GM08714 (cell line): ENCODE data around the gene ZEB1.

Experiments
- H3K4me3 ChIP-seq: fragments of 200-500 bp; sonication (Bioruptor generic); 2 replicates; pipeline ENCODE4 v1.5.1; 2014; ENCODE audit warnings: mild to moderate bottlenecking, low read length, inconsistent platforms
- ZNF274 ChIP-seq: IDR thresholded peaks from 2 replicates; pipeline ENCODE4 v1.6.1; 2012; ENCODE audit warnings: mild to moderate bottlenecking, low read depth, low read length

The ZEB1 gene

DNA sequence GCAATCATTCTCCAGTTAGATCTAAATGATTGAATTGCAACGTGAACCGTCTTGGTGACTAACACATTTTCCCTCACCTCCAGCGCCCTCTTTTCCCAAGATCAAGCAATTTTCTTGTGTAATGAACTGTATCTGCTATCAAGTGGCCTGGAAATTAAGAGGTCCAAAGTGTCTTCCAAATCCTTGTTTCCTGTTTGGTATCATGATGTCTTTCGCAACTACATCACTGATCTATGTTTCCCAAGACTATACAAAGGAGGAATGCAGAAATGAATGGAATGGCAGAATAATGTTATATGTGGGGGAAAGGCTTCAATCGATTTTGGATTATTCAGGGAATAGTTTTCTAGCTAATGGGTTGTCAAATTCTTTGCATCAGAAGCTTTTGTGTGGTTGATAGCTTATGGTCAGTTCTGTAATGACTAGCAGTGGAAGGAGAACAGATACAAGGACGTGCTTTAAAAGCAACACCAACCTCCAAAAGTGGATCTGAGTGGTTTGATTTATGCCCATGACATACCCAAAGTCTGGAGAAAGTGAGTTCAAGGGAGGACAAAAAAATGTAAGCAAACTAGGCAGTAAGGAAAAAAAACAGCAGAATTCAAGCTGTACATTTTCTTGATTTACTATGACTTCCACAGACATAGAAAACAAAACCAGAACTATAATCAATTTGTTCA is 14.6 kb upstream of the ZEB1 start:
- H3K4me3 ChIP-seq, result no peak overlapping the region
- no peak for TF ChIP-seq ZNF274

DNA sequence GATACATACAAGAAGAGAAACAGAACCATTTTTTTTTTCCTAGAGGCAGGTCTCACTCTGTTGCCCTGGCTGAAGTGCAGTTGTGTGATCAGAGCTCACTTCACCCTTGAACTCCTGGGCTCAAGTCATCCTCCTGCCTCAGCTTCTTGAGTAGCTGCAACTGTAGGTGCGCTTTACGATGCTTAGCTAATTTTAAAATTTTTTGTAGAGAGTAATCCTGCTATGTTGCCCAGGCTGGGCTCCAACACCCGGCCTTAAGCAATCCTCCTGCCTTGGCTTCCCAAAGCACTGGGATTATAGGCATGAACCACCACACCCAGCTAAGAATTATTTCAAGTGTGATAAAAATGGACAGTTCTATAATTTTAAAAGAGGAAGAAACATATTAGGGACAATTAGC is 5.6 kb upstream of the ZEB1 start:
- no peak for TF ChIP-seq ZNF274
- no peak overlapping the region for H3K4me3 ChIP-seq

GRCh38 chr10:31314256-31315150 is 4.5 kb upstream of the ZEB1 start:
- H3K4me3 ChIP-seq, result no peak overlapping the region
- no peak for TF ChIP-seq ZNF274

DNA sequence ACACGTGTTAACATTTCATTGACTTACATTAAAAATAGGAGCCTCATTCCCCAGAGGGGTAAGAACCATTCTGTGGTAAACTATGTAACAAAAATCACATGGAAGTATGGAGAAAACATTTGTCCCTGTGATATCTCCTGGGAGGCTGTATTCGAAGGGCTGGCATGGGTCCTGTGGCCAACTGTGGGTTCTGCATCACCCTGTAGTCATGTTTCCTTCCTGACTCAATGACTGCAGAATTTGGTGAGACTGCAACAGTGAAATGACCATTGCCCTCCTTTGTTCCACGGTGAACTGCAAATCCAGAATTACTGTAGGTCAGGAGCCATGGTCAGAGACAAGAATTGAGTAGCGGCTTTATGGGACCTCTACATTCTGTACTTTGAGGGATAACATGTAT is 3.6 kb upstream of the ZEB1 start:
- H3K4me3 ChIP-seq, result no peak overlapping the region
- no peak for TF ChIP-seq ZNF274

DNA sequence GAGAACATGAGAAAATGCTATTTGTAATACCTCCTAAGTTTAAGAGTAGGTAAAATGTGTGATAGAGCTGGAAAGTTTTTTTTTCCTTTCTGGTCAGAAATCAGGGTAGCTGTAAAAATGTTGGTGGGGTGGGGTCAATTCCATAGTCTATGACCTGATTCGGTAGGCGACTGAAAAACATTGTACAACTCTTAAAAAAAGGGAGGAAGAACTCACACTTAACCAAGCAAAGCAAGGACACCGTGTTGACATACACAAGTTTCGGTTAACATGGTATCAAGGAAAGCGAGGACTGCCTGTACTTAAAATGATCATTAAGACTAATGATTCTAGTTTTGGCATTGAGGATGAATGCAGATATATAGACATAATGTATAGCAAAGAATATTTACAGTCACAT is 1.8 kb upstream of the ZEB1 start:
- TF ChIP-seq ZNF274, result no peak
- no peak overlapping the region for H3K4me3 ChIP-seq

DNA sequence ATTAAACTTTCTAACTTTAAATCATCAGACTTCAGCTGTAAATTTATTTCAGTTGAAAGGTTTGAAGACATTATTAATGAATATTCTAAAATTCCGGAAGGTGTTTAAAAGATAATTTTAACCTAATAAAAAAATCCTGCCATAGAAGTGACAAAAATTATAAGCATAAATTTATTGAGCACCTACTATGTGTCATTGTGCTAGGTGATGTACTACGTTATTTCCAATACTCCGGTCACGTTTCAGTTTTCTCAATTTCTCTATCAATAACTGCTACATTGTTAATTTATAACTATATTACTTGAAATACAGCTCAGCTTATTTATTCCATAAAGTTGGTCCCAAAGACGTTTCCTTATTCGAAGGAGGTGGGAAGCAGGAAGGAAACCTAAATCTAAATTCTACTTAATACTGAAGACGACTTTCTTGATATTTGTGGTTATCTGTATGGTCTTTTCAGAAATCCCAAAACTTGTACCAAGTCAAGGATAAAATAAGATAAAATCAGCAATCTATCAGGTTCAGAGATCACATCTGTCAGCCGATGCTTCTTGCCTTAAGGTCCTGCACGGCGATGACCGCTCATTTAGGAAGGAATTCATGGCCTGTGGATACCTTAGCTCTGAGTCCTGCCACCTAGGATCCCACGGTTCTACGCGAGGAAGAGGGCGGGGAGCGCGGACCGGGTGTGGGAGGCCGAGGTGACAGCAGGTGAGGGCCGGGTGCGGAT is 1.2 kb upstream of the ZEB1 start:
- TF ChIP-seq ZNF274, result no peak
- peak overlapping the region; percentile 75 for H3K4me3 ChIP-seq

DNA sequence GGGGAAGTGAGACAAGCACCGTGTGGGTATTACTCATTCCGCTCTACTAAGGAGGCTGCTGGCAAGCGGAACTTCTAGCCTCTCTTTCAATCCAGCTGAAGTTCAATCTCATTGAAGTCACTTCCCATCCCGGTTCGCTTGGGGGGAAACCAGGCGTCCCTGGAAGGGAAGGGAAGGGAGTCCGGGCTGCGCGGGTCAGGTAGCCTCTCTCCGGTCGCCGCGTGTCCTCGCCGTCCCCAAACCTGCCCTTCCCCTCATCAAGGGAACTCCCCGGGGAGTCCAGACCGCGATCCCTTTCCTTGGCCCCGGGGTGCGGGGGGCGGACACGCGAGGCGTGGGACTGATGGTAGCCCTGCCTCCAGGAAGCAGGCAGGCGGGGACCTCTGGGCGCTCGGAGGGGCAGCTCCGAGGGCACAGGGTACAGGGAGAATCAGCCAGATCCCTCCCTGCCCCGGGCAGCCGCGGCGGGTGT is 598 bp upstream of the ZEB1 start:
- peak overlapping the region; percentile 75 for H3K4me3 ChIP-seq
- no peak for TF ChIP-seq ZNF274

DNA sequence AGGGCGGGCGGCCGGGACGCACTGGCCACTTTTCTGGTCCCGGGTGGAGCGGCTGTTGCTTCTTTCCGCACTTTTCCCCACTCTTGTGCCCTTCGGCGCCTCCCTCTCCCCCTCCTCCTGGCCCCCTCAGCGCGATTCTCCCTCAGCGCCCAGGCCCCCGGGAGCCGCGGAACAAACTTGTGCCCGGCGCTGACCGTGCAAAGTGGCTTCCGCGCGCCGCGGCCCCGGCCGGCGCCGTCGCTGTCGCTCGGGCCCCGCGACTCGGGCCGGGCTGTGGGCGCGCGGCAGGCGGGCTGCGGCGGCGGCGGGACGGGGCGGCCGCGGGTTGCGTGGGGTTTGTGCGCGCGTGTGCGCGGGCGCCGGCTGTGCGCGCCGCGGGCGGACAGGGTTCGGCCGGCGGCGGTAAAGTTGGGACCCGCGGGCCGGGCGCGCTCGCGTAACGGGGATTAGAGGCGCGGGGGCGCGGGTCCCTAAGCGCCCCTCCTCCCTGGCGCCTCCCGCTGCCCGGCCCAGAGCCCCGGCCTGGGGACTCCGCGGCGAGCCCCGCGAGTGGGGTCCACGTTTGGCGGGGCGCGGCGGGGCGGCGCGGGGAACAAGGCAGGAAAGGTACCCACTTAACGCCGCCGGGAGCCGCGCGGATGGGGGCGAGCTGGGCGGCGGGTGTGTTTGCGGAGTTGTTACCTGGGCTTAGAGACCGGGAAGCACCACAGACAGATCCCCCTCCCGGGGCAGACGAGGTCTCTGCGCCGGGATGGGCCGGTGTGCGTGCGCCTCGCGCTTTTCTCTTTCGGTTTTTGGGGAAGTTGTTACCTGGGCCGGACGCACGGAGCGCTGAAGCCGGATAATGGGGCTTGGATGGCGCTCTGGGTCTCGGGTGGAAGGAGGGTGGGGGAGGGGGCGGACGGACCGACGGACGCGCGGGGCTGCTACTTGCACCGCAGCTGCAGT is 860 bp downstream of the ZEB1 start:
- no peak for TF ChIP-seq ZNF274
- peak overlapping the region; percentile 92 for H3K4me3 ChIP-seq

GRCh38 chr10:31320550-31321211 is 1.7 kb downstream of the ZEB1 start:
- peak overlapping the region; percentile 92 for H3K4me3 ChIP-seq
- TF ChIP-seq ZNF274, result no peak

DNA sequence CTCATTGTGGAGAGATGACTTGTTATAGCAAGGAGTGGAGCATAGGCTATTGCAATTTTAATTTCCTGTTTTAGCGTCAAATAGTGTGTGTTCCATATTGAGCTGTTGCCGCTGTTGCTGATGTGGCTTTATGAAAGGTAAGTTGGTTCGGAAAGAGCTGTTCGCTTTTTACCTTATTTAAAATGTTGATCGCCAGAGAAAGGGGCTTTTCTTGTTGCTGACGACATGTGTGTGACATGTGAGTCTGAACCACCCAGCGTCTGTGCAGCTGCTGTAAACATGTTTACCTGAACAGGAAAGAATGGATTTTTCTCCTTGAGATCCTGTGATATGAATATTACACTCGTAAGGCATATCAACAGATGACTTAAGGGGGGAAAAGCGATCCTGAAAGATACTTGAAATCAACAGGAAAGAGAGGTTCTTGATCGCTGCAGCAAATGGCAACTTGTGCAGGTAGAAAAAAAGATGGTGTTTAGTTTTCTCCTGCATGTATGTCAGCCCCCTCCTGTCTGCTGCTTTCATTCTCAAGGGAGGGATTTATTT is 2.5 kb downstream of the ZEB1 start:
- TF ChIP-seq ZNF274, result no peak
- H3K4me3 ChIP-seq, result peak overlapping the region; percentile 92

DNA sequence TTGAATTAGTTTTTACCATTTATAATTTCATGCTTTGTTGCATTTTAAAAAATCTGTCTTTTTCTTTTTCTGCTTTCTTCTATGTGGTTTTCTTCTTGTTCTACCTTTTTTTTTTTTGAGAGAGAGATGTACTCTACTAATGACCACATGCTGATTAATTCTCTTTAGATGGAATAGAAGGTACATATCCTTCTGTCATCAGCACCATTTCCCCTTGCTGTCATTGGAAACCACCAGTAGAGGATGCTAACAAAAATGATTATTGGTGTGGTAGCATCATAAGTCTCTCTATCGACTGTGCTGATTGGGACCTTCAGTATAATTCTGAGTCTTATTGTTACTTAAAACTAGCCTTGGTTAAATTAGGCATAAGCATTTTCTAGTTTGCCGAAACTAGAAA is 3.6 kb downstream of the ZEB1 start:
- H3K4me3 ChIP-seq, result no peak overlapping the region
- TF ChIP-seq ZNF274, result no peak

GRCh38 chr10:31340343-31340742 is 21.3 kb downstream of the ZEB1 start:
- H3K4me3 ChIP-seq, result no peak overlapping the region
- no peak for TF ChIP-seq ZNF274

DNA sequence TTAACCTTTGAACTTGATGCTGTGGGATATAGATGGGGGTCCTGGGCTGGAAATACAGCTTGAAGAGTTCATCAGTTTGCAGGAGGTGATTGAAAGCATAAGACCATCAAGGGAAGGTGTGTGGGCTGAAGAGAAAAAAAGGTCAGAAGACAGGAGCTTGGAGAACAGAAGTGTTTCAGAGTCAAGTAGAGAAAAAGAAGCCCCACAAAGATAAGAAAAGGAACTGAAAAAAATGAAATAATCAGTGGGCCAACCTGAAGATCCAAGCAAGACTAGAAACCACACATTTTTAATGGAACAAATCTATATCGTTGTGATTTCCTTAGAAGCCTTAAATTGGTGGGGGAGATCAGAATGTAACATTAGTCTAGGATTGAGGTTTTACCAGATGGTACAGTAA is 22.5 kb downstream of the ZEB1 start:
- TF ChIP-seq ZNF274, result no peak
- no peak overlapping the region for H3K4me3 ChIP-seq

DNA sequence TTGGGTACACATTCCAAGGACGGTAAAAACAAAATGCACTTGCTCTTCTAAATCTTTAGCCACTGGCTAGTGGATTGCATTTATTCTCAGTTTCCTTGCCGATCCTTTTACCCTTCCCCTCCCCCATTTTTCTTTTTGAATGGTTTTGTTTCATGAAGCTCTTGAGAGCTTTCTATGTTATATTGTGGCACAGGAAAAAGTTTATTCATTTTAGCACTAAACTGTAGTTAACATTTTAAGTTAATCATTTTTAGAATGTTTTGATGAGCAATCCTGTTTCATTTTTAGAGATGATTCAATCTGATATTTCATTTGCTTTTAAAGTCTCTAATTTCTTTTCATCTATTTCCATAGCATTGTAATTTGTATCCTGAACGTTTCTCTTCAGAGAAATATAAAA is 24.0 kb downstream of the ZEB1 start:
- no peak overlapping the region for H3K4me3 ChIP-seq
- no peak for TF ChIP-seq ZNF274
